HG02981 (cell line): ENCODE data around the gene DOCK9.

Experiments
- ATAC-seq: cut with Tn5 transposase; IDR thresholded peaks from one replicate; pipeline ENCODE4 v1.9.1; 2021; ENCODE audit warnings: mild to moderate bottlenecking, moderate library complexity; ENCODE audit not compliant: unreplicated experiment

The DOCK9 gene

DNA sequence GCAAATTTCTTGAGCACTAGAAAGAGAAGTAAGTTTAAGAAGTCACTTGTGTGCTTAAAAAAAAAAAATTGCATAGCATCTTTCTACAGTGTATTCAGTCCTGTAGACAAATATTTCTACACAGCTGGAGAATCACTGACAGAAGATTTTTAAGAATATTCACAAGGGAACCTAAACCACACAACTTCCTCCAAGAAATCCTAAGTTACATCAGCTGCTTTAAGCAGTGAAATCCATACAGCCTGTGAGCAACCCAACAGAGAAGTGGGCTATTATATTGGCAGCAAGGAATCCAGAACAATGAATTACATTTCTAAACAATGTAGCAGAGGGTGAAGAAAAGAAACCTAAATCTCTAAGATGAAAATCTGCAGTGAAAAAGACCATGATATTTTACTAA, 1.5 kb downstream of the DOCK9 start:
- no peak for ATAC-seq

DNA sequence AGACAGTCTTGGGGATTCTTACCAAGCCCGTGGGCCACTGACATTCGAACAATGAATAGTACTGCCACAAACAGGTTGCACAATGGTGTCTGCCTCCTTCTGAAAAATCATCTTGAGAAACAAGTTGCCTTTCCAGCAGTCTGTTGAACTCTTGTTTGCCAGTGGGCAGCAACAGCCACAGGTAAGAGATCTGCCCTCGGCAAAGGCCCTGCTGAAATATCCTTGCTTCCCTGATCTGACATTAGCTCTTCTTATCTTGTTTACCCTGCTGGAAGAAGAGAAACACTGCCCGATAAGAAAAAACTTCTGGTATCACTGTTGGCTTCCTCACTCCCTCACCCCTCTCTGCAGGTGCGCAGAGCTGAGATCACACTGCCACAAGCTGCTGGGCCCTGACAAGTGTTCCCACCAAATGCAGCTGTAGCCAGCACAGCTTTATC, 2.0 kb downstream of the DOCK9 start:
- no peak for ATAC-seq

DNA sequence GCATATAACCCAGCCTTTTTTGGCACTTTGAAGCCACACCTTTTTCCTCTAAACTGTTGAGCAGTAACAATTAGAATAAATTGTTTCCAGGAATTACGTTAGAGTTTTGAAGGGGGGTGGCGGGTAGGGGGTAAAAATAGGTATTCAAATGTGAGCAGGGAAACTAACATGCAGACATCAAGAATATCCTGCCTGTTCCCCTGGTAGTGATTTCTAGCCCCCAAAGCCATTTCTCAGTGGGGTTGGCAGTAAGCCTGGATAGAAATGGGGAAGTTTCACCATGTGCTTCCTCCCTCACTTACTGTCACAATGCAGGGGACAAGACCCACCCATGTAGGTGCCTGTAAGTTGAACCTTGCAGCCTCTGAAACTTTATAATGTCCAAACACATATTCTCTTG, 3.8 kb downstream of the DOCK9 start:
- no peak for ATAC-seq

DNA sequence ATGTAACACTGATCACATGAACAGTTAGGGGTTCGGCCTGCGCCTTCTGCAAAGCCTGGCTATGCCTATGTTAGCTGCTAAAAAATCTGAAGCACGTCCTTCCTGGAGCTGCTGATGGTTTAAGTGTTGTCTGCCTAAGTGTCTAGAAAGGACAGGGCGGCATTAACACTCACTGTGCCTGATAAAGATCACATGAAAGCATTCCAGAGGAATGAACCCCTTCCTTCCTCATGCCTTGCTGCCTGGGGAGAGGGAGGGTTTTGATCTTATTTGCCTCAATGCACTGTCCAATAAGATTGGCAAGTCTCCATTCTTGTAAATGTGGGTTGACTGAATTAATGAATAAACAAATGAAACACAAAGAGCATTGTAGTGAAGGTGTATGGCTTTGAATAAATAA, 5.2 kb downstream of the DOCK9 start:
- ATAC-seq: no peak

DNA sequence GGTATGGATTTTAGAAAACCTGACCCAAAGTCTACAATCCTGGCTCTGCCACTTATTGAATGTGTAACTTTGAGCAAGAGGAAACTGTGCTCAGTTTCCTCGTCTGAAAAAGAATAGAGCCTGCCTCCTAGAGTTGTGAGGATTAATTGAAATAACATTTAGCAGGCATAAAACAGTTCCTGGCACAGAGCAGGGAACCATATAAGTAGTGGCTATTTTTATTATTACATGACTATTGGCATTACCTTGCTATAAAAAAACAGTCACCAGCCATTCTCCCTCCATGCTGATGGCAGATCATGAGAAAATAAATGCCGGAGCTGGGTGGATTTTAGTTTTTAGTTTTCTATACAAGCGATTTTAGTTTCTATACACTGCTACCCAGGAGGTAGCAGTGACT, 5.8 kb downstream of the DOCK9 start:
- no peak for ATAC-seq

DNA sequence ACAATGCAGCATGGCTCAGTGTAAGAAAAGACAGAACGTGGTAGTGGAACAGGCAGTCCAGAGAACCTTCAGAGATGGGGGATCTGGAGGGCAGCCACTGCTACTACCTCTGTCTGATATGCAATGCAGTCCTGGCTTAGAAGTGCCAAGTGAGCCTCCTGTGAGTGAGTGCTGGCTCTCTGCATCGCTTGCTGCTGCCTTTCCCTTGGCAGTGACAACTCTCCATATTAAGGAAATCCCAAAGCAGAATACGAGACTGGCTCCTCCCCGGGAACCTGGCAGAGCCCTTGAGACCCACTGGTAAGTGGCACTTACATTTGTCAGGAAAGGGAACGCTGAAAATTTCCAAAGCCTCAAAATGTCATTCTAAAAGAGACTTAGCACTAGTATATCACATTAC, 7.5 kb downstream of the DOCK9 start:
- ATAC-seq: no peak

DNA sequence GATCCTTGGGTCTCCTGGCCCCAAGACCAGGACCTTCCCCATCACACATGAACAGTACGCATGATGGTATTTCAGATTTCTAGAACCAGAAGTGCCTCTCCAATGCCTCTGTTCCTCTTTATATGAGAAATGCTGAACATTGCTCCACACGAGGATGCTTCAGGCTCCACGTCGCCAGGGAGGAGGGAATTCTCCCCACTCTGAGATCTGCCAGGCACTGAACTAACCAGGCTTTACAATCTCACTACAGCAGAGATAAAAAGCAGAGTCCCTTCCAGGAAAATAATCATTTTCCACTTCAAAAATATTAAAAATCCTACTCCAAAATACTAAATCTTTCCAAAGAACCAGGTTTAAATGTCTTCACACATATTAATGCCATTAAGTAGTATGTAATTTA, 10.4 kb downstream of the DOCK9 start:
- no peak for ATAC-seq

DNA sequence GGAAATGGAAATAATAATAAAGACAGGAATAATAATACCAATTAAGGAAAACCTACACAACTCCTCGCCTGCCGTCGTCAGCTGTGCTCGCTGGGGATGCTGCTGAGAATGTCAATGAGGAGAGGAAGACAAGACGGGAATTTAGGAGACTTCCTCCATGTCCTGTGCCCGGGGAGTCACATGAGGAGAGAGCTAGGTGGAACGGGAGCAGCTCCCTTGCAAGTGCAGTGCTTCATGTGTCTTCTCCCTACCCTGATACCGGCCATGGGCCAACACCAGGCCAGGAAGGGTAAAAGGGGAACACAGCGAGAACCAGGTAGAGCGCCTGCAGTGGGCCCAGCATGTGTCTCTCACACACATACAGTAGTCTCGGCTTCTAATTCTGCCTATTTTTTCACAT, 11.8 kb downstream of the DOCK9 start:
- ATAC-seq: no peak

DNA sequence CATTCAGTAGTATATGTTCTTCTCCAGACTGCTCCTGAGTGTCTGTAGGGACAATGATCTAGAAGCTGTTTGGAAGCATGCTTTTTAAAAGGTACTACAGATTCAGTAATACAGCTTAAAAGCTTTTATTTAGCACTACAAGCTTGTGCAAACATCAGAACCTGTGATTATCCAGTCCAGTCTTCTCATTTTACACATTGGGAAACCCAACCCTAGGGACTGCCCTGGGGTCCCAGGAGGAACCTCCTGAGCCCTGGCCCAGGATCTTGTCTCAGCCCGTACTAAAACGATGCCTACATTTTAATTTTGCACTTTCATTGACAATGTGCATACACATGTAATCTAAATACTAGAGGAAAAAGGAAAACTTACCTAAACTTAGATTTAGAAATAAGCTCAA, 12.5 kb downstream of the DOCK9 start:
- no peak for ATAC-seq

DNA sequence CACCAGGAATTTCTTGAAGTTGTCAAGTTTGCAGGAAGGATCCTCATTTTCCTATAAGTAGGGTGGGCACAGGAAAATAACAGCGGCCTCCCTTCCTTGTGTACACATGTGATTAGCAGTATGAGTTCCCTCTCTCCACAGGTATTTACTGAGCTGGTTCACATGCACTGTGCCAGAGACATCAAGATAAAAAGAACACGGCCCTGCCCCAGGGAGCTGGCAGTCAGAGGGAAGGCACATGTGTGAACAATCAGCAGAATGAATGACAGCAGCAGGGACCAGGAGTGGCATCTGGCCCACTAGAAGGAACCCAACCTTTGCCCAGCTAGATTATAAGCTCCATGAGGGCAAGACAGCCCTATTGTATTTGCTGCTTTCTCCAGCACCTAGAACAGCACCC, 13.9 kb downstream of the DOCK9 start:
- ATAC-seq: no peak

DNA sequence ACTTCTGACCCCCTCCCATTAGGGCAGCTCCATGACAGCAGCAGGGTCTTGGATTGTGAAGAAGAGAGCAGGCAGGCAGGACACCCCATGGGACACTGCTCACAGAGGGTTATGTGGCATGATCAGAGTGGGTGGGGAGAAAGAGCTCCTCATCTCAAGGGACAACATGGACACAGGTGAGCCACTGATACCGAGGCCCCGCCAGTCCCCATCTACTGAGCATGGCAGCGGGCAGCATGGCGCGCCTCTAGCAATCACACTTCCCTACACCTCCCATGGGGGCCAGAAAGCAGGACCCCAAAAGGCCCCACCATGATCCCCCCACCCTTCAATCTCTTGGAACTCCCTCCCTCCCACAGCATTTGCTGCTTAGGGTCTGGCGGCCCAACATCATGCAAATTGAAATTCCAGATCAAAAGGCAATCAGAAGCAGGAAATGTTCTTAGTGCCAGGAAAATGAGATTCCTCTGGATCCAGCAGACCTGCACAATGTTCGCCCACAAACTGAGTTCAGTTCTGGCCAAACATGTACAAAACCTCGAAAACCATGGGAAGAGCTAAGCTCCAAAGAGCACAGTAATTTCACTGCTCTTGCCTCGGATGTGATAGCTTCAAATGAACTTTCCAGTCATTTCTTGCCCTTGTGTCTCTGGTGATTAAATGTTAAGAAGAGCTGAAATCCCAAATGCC, 14.8 kb downstream of the DOCK9 start:
- ATAC-seq: no peak

DNA sequence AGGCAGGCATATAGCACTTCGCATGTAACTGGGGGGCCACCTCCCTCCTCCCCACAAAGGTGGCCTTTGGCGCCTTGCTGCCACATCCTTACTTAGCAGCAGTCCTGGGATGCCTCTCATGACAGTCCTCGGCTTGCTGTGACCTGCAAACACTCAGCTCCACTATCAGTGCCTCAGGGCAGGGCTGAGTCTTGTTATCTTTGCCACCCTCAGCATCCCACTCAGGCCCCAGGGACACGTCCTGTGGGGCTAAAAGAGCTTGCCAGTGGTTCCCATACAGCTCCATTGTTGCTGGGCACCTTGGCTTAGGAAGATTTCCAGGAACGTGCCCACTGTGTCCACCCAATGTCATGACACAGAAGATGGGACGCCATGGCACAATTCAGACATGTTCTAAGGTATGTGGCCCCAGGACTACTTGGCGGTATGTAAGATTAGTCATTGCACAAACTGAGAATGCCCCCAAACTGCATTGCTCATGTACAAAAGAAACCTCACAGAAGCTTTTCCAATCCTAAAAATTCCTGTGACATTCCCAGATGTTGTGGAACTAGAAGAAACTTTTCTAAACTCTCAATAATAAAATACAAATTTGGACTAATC, 16.3 kb downstream of the DOCK9 start:
- ATAC-seq: no peak

DNA sequence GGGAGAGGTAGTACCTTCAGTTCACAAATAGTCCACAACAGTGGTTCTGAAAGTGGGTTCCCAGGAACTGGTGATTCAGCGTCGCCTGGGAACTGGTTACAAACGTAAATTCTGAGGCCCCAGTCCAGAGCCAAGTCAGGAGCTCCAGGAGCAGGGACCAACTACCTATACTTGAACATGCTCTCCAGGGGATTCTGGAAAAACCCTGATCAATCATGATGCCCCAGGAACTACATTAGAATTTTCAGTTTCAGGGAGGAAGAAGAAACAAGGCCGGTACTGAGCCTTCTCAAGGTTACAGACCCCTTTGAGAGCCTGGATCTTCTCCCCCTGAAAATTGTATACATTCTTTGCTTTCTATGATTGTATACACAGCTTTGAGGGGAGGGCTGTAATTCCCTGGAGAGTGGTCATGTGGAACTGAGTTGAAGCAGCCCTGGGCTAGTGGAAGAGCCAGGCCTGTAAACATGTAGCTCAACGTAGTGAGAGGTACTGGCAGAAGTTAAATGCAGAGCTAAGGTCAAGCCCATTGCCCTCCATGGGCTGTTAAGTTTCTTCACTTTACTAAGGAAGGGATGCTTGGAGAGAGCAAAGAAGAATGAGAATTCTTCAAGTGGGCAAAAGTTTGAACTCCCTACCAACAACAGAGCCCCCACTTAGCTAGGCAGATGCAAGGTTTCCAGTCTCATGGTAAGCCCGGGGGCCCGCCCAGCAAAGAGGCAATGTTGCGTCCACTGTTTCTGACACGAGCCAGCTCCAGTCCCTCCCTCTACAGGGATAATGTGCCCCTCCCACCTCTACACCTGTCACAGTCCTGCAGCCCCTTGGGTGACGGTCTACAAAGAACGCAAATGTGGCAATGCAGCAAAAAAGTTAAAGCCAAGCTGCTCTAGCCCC, 17.0 kb downstream of the DOCK9 start:
- no peak for ATAC-seq

DNA sequence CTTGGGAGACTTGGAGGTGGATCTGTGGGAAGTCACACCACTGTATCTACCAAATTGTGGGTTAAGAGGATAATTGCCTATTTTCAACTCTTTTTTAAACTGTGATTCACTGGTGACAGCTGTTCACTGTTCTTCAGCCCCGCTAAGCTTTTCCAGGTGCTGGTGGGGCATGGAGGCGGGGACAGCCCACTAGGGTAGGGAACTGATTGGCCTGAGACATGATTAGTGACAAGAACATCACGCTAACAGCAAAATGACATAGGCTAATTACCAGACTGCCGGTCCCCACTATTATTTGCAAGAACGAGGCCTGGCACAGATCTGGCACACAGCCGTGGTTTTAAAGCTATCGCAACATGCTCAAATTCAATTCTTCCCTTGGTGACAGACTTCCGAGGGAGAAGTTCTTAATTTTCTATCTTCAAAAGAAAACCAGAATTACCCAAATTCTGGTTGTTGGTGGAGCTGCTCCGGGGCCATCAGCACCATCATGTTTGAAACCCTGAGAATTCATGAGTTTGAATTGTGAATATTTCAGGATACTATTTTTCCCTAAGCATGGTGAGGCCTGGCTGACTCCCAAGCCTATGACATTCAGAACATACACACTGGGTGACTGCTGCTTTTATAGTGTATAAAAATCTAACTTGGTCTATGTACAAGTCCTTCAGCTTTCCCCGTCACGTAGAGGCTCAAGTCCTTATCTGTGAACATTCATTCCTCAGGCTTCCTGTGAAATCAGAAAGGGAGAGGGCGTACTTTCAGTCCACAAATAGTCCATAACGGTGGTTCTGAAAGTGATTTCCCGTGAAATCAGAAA, 17.9 kb downstream of the DOCK9 start:
- ATAC-seq: no peak

DNA sequence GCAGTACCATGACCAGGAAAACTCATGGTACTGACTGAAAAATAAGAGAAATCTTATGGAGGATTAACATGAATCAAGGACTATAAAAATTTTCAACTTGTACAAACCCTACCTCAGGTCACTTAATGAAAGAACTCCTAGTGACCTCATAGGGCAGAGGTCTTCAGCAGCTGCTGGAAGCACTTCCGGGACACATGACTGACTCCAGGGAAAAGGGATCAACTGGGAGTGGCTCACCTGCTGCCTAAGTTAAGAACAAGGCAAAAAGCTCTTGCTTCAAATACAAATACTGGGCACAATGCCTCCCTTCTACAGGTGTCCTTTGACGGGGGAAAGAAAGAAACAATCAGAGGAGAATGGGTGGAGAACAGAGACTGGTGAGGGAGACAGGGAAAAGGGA, 18.6 kb downstream of the DOCK9 start:
- no peak for ATAC-seq

DNA sequence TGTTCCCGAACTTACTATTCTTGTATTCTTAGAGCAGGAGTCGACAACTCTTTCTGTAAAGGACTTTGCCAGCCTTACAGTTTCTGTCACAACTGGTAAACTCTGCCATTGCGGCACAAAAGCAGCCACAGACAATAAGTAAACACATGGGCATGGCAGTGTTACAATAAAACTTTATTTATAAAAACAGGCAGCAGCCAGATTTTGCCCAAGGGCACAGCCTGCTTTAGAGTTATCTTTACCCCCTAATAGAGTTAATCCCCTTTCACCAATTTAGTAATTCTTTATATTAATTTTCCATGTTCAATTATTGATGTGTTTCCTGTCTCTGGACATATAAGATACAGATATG, 19.4 kb downstream of the DOCK9 start:
- no peak for ATAC-seq

DNA sequence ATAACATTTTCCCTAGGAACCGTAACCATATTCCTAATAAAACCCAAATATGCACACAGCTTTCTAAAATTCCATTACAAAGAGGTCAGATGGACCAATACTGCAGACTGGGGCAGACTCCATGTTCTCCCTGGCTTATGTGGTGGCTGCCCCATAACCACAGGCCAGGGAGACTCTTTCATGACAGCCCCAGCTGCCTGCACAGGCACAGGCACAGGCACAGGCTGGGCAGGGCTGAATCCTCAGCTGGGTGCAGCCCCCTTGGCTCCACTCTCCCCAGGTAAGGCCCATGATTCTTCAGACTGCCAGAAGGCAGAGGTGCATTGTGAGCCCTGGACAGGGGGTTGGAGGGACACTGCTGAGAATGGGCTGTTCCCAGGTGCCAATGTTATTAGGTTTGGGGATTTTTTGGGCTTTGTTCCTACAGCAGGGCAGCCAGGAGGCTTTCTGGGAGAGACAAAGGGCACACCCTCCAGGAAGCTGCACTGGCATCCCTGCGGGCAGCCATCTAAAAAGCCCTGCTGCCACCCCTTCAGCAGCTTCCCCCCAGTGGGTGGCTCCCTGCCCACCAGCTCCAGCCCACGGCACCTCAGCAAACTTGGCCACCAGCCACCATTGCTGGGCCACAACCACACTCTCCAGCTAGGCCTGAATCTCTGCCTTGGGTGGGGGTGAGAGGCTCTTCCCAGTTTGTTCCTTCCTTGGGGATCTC, 20.0 kb downstream of the DOCK9 start:
- ATAC-seq: no peak

DNA sequence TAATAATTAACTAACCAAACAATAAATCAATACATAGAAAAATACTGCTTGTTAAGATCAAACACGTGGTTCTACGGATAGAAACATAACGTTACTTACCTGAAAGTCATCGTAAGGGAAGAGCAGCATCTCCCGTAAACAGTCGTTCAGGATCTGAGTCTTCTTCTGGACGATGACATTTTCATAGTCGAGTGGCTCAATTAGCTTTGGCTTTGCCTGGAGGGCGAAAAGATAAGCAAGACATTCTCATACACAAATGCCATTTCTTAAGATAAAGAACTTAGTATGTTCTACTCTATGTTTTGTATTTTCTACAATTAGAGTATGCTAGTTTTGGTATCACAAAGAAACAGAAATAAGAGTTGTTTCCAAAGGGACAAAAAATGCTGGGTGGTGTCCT, 22.5 kb downstream of the DOCK9 start:
- no peak for ATAC-seq

DNA sequence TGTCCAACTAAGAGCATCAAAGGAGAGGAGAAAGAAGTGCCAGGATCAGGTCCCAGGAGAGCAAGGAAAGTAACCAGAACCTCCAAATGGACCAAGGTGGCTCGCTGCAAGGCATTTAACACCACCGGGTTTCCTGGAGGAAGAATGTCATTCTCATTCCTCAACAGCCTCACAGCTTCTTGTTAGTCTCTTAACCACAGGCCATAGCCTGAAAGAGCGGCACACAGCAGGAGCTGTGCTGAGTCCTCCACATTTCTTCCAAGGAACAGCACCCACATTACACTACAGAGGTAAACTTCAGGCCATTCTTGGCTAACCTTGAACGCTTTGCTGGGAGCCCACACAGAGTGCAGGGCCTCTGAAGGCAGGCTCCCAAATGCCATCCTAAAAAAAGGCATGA, 23.6 kb downstream of the DOCK9 start:
- no peak for ATAC-seq

DNA sequence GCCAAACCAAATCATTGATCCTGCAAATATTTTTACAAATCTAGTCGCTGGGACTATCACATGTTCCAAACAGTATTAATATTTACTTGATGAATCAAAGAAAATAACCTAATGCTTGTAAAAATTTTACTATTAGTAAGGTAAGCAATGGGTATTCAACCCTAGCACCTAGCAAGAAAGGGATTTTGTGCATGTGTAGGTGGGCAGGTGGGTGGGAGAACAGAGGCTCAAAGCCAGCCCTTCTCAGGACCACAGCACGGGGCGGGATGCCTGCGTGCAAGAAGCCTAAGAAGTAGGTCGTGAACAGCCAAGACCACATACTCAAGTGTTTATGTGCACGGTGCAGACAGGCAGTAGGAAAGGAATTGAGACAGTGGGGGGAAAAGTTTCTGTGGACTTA, 26.6 kb downstream of the DOCK9 start:
- no peak for ATAC-seq

DNA sequence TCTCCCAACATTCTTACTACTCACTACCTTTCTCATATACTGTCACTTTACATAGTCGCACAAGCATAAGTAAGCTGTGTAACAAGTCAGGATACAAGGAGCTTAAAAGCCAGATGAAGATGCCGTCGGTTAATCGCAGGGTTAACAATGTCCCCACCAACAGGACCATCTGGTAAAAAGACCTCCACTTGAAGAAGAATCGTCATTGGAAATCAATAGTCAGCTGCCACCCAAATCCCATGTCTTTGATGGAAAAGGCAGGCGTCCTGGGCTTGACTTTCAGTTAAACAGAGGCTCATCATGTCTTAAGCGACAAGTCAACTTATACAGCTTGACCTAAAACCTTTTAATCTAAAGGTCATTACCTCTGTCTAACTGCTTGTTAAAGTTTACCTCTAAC, 27.2 kb downstream of the DOCK9 start:
- no peak for ATAC-seq
